Measurements from ENCODE around the gene HES1.

The HES1 gene

DNA sequence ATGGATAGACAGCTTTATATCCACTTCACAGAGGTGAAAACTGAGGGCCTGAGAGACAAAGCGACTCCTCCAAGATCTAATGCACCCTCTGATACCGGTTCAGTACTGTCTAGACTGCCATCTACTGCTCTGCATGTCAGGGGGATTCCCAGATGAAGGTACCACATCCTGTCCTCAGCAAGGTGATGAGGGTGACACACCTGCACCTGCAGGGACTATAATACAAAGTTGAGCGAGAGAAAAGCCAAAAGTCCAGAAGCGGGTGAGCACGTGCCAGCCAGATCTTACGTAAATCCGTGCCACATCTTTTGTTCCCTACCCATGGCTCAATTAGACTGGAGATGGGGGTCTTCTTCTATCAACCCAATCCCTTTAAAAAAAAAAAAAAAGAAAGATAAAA lies 32.4 kb upstream of the HES1 start:
- no peak for DNase-seq

GRCh38 chr3:194103983-194104751 lies 31.8 kb upstream of the HES1 start:
- DNase-seq = no peak

- no peak for DNase-seq
Measured at GRCh38 chr3:194105292-194105691, 30.7 kb upstream of the HES1 start.

GRCh38 chr3:194107107-194107506 lies 28.8 kb upstream of the HES1 start:
- DNase-seq = peak; percentile 57

- DNase-seq = no peak
Measured at GRCh38 chr3:194109192-194109863, 26.6 kb upstream of the HES1 start.

DNA sequence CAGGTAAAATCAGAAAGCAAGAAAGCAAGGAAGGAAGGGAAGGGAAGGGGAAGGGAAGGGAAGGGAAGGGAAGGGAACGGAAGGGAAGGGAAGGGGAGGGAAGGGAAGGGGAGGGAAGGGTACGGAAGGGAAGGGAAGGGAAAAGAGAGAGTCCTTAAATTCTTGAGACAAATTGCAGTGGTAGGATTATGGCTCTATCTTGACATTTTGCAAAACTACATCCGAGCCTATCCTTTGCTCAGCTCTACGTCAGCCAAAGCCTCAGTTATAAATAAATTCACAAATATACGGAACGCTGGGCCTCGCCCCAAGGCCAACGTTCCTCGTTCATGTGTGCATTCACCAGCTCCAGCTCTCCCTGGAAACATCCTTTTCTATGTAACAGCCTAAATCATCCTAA lies 25.5 kb upstream of the HES1 start:
- DNase-seq = no peak

GRCh38 chr3:194111336-194111735 lies 24.6 kb upstream of the HES1 start:
- no peak for DNase-seq

DNA sequence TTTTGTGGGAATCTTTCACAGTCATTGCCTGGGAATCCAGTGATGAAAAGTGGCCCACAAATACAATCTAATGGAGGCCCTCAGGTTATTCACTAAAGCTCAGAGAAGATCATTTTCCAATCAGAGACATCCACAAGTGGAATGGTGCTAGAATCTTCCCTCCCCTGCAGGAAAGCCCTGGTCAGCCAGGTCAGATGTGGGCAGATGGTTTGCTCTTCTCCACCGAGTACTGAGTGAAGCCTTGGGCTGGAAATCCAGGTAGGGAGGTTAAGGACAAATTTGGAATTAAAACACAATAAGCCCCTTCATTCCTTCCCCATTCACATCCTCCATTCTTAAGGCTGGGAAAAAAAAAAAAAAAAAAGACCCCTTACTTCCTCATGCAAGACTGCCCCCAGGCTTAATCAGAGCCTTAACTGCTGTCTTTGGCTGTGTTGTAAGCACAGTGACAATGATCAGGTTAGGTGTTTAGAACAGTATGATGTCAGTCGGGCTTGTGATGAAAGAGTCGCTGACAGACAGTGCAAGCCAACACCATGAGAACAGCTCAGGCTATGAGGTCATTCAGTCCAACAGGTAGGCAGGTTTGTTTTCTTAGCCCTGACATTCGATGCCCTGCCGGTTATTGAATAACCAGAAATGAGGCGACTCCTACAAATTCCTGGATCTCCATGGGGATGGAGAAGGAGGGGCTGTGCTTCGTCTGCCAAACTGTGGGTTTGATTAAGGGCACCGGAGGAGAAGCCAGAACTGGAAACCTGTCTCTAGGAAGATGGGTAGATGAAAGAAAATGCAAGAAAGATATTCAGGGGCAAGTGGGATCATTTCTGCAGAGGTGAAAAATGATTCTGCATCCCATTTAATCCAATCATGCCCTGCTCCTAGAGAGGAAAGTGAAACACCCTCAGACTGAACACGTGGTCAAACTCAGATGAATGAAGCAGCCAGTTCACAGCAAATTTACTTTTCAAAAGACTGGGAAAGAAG lies 23.5 kb upstream of the HES1 start:
- no peak for DNase-seq

DNA sequence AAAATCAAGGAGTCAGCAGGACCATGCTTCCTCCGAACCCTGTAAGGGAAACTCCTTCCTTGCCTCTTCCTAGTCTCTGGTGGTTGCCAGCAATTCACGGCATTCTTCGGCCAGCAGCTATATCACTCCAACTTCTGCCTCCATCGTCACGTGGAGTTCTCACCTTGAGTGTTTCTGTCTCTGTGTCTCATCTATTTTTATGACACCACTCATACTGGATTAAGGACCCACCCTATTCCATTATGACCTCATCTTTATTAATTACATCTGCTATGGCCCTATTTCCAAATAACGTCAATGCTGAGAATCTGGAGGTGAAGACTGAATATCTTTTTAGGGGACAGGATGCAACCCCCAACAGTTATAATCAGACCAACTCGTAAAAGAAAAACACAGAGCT lies 21.8 kb upstream of the HES1 start:
- no peak for DNase-seq

DNA sequence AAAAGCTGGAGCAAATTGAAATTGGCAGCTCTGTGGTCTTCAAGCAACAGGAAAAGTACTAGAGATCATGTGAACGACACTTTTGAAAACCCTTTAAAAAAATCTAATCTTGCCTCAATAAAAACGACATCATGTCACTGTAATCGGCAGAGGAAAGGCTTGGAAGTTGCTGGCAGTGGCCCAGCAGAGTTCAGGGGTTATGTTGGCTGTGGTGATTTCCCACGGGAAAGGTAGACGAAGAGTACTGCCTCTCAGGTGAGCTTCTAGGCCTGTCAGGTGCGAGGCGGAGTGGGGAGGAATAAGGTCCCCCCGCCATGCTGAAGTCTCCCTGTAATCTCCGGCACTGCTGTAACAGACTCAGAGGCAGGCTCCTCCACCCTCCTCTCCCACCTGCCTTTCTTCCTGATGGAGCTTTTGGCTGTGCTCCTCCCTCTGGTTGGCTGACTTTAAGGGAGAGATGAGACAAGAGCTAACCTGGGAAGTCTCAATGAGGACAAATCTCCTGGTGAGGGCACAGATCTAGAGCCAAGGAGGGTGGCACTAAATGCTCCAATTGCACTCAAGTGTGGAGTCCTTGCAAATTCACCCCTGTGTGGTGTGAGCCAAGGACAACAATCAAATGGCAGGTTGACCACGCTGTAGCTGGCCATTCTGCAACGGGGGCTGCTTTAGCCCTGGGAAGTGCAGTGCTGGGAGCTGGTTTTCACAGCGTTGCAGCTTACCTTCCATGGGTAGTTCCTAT lies 18.7 kb upstream of the HES1 start:
- no peak for DNase-seq

- DNase-seq = no peak
Measured at GRCh38 chr3:194118920-194119319, 17.0 kb upstream of the HES1 start.

- peak; percentile 72 for DNase-seq
Measured at GRCh38 chr3:194119831-194120590, 15.9 kb upstream of the HES1 start.

GRCh38 chr3:194120789-194121770 lies 14.9 kb upstream of the HES1 start:
- DNase-seq = peak; percentile 77

- DNase-seq = no peak
Measured at GRCh38 chr3:194121891-194122631, 13.9 kb upstream of the HES1 start.

DNA sequence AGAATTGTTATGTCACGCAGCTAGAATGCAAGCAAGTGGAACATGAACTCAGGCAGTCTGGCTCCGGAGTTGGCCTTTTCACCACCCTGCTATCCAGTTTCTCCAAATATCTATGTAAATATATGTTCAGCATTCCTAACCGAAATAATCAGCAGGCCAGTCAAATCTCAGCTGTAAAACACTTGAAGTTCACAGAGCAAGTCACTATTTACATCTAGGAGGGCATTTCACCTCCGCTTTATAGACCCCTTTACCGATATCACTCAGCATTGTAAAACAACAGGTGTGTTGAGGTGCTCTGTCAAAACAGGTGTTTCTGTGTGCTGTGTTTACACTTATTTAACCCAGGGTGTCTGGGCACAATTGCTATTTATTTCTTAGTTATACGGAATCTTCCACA lies 12.2 kb upstream of the HES1 start:
- no peak for DNase-seq

DNA sequence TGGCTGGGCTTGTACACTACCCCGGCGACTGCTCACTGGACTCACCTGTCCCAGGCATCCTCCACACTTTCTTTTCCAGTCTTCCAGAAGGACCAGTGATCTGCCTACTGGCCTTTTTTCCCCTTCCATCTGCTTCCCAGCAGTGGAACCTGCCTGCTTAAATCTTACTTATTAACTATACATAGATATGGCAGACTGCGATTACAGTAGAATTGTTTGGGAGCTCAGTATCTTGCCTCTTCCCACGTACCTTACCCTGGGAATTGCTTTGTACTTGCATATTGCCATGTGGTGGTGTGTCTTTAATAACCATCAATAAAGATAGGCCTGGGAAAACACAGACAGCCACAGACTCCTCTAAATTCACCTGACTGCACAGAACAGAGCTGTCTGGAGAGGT lies 11.8 kb upstream of the HES1 start:
- DNase-seq = no peak

DNA sequence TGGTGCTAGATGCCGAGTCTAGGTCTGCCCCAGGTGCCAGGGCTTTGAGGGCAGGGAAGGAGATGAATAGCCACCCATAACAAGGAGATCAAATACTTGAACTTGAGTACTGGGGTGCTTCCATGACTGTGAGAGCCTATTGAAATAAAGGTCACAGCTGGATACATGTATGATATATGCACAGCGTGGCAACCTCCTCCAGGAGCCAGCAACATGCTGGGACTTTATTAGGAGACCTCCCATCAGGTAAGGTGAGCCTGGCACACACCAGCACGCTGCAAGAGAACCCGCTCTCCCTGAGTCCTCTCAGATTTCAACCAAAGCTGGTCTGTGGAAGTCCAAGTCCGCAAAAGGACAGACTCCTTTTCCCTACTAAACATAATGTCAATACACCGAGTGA lies 10.5 kb upstream of the HES1 start:
- DNase-seq = no peak

DNA sequence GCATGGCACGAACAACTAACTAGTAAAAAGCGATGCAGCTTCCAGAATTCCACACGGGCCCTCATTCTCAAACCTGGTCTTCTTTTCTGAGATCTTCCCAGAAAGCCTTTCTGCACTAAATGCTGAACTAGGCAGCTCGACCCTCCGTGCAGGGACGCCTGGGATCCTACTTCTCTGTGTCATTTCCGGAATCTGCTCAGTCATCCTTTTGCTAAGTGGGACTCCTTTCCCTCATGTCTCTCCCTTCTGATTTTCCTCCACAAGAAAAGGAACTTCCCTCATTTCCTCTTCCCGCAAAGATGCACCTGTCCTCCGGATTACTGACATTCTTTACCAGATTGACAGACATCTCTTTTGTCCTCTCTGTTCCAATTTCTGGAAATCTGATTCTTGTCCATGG lies 9.2 kb upstream of the HES1 start:
- no peak for DNase-seq

GRCh38 chr3:194128202-194128918 lies 7.6 kb upstream of the HES1 start:
- no peak for DNase-seq
